ENCODE data around the gene KRTAP1-4.
"Not testable (repeated sequence)": the region's sequence is repeated elsewhere in the genome, so short reads cannot be mapped to it uniquely, and the experiment has no call there.

The KRTAP1-4 gene

DNA sequence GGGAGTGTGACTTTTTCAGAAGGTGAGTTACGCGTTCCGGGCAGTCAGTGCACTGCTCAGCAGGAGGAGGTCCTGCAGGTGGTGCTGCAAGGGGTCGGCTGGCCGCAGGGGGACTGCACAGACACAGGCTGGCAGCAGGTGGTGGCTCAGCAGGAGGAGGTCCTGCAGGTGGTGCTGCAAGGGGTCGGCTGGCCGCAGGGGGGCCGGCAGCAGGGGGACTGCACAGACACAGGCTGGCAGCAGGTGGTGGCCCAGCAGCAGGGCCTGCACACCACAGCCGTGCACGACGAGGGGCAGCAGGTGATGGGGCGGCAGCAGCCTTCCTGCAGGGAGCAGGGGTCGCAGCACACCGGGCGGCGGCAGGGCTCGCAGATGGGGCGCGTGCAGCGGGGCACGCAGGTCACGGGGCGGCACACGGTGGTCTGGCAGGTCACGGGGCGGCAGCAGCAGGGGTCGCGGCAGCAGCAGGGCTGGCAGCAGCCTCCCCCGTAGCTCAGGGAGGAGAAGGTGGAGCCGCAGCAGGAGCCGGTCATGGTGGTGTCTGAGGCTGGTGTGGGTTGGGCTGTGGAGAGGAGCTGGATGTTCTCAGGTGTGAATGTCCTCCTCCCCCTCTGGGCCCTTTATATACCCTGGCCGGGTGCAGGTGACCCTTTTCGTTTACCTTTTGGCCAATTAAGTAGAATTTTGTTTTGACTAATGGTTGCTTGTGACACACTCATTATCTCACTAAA lies 16.9 kb upstream of the KRTAP1-4 start, which contains the start of gene KRTAP2-1:
Gene KRTAP2-1 (minus strand): TSS at position 582 of the 731 bp plus-strand sequence. CDS start 49 bp downstream, at position 533.
- DNase-seq = not testable (repeated sequence)

DNA sequence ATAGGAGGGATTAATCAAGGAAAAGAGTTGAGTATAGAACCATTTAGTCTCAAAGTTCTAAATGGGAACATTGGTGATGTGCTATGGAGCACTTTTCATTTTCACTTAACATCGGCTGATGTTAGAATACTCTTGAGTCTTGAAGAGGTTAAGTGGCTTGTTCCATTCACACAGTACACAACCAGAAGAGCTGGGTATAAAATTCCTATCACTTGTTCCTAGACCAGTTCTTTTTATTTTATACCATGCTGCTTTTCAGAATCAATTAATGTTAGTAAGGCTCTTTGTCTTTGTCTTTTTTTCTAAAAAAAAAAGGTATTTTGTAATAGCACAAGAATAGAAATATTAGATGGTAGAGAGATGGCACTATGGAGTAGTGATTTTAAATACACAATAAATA lies 13.0 kb upstream of the KRTAP1-4 start:
- no peak for DNase-seq

DNA sequence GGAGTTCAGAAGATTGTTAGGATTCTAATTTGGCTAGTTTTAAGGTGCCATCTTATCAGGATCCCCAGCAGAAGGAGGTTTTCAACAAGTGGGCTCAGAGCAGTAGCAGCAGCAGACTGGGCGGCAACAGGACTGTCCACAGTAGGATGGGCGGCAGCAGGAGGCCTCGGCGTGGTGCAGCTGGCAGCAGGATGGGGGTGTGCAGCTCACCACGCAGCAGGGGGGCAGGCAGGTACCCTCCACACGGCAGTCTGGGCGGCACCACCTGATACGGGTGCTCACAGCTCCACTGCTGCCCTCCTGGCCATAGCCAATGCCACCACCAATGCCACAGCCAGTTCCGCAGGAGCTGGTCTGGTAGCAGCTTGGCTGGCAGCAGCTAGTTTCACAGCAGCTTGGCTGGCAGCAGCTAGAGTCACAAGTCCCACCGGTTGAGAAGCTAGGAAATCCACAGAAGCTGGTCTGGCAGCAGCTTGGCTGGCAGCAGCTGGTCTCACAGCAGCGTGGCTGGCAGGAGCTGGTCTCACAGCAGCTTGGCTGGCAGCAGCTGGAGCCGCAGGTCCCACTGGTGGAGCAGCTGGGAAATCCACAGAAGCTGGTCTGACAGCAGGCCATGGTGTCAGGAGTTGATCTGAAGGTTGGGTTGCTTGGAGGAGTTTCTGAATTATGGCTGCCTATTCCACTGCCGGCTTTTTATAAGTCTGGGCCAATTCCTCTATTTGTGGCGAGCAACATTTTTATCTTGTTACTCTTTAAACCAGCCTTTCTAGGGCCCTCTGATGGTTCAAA lies 11.0 kb upstream of the KRTAP1-4 start, which contains the start of gene KRTAP1-1:
Gene KRTAP1-1 (minus strand): TSS at position 668 of the 789 bp plus-strand sequence. CDS start 53 bp downstream, at position 615.
- DNase-seq = not testable (repeated sequence)

DNA sequence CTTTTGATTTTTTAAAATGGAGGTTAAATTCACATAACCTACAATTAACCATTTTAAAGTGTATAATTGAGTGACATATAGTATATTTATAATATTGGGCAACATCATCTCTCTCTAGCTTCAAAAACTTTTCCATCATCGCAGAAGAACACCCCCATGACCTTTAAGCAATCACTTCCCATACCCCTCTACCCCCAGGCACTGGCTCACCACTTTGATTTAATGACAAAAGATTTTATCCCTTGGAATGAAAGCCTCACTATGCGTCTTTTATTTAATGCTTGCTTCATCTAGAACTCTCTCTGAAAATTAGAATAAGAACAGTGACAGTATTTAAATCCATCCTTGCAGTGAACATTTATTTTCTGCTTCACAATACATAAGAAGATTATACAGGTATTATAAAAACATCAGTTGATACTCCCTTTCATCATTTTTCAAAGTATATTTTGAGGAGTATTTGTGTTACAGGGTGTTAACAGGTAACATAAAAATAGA lies 7.9 kb upstream of the KRTAP1-4 start:
- no peak for DNase-seq

DNA sequence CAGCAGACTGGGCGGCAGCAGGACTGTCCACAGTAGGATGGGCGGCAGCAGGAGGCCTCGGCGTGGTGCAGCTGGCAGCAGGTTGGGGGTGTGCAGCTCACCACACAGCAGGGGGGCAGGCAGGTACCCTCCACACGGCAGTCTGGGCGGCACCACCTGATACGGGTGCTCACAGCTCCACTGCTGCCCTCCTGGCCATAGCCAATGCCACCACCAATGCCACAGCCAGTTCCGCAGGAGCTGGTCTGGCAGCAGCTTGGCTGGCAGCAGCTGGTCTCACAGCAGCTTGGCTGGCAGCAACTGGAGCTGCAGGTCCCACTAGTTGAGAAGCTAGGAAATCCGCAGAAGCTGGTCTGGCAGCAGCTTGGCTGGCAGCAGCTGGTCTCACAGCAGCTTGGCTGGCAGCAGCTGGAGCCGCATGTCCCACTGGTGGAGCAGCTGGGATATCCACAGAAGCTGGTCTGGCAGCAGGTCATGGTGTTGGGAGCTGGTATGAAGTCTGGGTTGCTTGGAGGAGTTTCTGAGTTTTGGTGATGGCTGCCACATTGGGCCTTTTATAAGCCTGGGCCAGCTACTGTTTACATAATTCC lies 4.4 kb upstream of the KRTAP1-4 start, which contains the start of gene KRTAP1-3:
Gene KRTAP1-3 (minus strand): TSS at position 529 of the 590 bp plus-strand sequence. CDS start 53 bp downstream, at position 476.
- DNase-seq = not testable (repeated sequence)

DNA sequence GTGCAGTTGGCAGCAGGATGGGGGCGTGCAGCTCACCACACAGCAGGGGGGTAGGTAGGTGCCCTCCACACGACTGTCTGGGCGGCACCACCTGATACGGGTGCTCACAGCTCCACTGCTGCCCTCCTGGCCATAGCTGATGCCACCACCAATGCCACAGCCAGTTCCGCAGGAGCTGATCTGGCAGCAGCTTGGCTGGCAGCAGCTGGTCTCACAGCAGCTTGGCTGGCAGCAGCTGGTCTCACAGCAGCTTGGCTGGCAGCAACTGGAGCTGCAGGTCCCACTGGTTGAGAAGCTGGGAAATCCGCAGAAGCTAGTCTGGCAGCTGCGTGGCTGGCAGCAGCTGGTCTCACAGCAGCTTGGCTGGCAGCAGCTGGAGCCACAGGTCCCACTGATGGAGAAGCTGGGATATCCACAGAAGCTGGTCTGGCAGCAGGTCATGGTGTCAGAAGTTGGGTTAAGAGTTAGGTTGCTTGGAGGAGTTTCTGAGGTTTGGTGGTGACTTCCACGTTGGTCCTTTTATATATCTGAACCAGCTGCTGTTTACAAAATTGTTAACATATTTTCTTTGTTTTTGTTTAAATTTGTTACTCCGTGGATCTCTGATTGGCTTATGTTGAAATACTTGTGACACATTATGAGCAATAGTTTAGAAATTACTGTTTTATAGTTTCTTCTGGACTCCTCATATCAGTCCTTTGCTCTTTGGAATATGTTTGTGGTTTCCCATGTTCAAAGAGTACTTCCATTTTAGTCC lies 3.1 kb downstream of the KRTAP1-4 start, which contains the start of gene KRTAP1-5:
Gene KRTAP1-5 (minus strand): TSS at position 494 of the 757 bp plus-strand sequence. CDS start 53 bp downstream, at position 441.
- no peak for DNase-seq

DNA sequence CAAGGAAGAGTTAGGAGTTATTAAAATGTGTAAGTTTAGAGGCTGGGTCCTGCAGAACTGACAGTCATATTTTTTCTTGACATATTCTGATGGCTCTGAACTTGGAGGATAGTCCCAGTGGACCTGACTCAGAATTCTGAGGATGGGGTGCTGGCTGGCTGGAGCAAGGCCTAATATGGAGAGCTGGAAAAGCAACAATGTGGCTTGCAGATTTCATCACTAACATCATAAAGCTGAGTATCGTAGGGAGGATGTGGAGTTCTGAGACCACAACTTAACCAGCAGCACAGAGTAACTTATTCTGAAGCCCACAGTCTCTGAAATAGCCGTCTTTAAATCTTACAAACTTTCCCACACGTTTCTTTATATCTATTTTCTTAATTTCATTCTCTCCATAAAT lies 5.3 kb downstream of the KRTAP1-4 start:
- no peak for DNase-seq

DNA sequence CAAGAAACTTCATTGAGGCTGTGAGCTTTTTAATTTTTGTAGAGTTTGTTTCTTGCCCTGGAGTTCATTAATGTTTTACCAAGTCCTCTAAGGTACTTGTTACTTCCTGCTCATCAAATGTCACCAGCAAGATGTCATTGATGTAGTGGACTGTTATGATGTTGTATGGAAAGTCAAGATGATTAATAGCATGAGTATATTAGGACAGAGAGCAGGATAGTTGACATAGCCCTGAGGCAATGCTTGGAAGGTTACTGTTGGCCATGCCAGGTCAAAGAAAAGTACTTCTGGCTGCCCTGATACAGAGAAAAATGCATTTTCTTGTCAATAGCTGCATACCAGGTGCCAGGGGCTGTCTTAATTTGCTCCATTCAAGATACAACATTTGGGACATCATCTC lies 9.7 kb downstream of the KRTAP1-4 start:
- no peak for DNase-seq

DNA sequence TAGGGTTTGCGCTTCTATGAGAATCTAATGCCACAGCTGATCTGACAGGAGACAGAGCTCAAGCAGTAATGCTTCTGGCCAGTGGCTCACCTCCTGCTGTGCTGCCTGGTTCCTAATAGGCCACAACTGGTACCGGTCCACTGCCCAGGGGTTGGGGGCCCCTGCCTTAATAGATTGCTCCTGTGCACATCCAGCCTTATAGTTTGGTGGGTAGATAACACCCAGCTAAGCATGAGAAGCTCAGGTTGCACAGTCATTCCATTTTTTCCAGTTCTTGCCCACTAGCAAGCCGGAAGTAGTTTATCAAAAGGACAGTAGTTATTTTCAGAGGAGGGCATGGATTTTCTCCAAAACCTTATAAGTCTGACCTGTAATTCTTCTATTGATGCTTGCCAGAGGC lies 10.6 kb downstream of the KRTAP1-4 start:
- no peak for DNase-seq

DNA sequence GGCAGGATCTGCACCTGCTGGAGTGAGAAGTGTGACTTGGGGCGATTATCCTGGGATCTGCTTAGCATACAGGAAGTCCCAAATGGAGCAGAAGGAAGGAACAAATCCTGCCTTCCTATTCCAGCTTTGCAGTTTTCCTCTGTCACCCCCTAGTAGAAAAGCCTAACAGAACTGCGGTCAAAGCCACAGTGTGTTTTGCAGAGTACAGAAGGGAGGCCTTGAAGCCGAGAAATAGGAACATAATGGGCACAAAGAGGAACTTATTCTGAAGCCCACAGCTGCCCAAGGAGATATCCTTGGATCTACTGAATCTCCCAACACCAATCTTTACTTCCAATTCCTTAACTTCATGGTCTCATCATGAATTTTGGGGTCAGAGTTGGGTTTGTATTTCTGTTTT lies 11.5 kb downstream of the KRTAP1-4 start:
- no peak for DNase-seq

DNA sequence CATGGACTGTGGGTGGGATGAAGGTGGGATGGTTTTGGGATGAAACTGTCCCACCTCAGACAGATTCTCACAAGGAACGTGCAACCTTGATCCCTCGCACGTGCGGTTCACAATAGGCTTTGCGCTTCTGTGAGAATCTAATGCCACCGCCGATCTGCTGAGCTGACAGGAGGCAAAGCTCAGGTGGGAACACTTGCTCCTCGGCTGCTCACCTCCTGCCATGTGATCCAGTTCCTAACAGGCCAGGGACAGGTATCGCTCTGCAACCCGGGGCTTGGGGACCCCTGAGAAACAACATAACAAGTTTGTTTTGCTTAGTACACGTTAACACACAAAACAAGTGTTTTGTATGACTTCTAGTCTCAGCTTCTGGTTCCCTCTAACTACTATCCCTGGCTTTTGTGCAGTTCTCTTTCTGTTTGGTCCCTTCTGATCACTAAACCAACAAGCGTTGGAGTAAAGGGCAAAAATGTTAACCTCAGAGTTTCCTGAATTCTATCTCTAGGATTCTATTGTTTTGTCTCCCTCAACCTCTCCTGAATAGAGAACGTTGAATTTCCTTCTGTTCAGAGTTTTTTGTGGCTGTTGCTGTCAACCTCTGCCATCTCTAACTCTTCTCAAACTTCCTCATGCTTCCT lies 13.3 kb downstream of the KRTAP1-4 start:
- no peak for DNase-seq

DNA sequence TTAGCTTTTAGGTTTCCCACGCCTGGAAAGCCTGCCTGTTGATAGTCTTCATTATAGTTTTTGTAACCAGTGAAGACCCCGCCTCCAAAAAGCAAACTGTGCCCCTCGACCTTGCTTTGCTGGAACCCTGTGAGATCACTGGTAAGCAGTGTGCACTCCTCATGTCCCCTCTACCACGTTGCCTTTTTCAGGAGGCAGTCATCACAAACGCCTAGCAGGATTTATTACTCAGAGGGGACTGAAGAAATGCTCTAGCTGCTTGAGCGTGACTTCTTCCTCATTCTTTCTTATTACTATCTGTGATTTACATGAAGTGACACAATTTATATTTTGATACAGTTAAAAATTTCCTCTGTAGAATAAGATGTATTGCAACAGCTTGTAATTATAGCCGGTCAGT lies 14.5 kb downstream of the KRTAP1-4 start:
- no peak for DNase-seq

DNA sequence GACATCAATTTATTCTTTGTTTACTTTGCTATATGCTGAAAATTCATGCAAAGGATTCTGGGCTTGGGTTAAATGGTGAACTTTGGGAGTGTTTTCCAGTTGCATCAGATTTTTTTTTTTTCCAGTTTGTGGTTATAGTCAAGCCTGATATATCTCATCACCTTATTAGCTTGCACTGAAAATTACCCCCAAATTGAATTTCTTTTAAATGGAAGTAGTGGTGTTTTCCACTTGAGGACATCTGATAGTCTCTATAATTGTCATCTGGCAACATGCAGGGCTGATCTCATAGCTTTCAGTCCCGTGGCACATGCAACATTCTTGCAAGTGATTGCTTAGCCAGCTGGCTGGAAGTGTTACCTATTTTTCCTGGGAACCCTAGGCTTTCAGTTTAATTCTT lies 16.4 kb downstream of the KRTAP1-4 start:
- no peak for DNase-seq

DNA sequence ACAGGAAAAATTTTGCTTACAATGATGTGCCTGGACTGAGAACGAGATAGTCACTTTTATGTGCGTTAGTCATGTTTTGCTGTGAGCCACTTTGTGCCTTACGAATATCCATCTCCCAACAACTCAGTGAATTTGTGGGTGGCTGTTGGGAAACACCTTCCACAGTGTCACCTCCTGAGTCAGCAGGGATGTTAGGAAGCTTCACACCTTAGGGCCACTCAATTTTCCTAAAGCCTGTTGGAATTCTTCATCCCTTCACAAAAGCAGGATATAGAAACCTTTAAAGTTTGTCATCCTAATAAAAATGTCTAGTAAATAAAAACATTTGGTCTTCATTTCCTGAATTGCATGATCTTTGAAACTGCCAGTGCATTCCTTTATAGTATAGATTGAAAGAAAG lies 16.8 kb downstream of the KRTAP1-4 start:
- no peak for DNase-seq

DNA sequence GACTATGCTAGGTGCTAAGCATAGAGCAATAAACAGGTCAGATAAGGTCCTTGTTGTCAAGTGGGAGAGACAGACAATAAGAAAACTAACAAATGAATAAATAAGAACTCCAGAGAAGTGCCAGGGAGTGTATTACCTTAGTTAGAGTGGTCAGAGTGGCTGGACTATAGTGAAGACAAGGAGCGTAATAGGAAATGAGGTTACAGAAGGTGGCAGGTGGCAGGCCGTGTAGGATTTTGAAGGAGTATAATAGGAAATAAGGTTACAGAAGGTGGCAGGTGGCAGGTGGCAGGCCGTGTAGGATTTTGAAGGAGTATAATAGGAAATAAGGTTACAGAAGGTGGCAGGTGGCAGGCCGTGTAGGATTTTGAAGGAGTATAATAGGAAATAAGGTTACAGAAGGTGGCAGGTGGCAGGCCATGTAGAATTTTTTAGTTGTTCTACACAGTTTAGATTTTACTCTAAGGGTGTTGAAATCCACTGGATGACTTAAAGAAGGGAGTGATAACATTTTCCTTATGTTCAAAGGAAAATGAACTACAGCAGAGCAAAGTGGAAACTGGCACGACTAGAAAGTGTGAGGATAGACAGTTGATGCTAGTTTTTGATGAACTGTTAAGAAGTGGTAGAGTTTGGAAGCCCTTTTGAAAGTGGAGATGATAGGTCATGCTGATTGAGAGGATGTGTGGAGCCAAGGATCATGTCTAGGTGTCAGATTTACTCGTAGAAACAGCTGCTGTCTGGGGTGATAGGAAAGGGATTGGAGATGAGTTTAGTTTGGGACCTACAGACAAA lies 17.5 kb downstream of the KRTAP1-4 start:
- DNase-seq = no peak

DNA sequence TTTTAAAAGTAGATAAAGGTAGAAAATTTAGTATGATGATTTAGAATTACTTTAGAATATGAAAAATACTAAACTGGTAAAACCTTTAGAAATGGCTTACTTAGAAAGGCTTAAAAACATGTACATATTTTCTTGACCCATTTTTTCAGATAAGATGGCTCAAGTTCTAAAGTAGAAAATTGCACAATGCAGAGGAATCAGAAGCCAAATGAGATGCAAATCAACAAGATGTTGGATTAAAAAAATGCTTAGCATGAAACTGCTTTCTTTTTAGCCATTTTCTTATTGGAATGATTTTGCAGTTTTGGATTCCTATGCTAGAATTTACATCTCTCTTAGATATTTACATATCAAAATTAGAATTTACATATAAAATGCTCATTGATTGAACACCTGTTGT lies 19.6 kb downstream of the KRTAP1-4 start:
- DNase-seq = no peak

DNA sequence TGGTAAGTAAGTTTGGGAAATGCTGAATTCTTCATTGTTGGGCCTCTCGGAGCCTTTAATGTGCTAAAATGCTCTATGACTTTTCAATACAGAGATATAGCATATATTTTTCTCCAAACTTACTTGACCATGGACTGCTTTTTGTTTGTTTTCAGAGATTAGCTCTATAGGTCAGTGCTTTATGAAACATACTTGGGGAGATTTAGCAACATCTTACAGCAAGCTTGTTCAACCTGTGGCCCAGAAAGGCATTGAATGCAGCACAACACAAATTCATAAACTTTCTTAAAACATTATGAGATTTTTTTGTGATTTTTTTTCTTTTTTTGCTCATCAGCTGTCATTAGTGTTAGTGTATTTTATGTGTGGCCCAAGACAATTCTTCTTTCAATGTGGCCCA lies 20.1 kb downstream of the KRTAP1-4 start:
- DNase-seq = no peak

DNA sequence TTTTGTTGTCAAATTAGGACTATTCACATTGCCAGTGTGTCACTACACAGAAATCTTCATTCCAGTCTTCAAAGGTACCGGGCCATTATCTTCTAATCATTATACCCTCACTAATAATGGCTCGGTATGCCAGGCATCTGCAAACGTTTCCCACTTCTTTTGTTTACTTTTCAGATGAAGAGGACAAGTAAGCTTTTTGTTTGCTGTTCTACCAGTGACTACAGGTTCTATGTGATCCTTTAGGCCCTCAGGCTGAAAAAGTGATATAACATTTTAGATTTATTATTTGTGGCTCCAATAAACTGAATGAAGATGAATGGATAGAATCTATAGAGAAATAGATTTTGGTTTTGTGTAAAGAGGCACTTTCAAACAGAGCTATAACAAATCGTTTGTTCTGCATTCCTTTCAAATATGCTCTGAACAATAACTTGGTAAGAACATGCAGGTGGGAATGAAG lies 20.7 kb downstream of the KRTAP1-4 start:
- no peak for DNase-seq

DNA sequence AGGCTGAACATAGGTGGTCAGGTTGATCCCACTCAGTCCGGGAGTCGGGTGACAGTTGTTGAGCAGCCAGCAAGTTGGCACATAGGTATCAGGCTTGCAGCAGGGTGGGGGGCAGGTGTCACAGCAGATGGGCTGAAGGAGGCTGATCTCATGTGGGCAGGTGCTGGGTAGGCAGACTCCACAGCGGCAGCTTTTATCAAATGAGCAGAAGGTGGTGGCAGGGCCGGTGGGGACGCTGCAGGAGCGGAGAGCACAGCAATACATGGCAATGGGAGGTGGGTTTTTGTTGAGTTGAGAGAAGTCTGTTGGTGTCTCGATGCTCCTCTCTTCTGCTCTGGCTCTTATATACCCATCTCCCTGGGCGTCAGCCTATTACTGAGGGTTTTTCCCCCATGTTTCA lies 21.2 kb downstream of the KRTAP1-4 start, which contains the start of gene KRTAP3-1:
Gene KRTAP3-1 (minus strand): TSS at position 318 of the 400 bp plus-strand sequence. CDS start 54 bp downstream, at position 264.
- DNase-seq = no peak

DNA sequence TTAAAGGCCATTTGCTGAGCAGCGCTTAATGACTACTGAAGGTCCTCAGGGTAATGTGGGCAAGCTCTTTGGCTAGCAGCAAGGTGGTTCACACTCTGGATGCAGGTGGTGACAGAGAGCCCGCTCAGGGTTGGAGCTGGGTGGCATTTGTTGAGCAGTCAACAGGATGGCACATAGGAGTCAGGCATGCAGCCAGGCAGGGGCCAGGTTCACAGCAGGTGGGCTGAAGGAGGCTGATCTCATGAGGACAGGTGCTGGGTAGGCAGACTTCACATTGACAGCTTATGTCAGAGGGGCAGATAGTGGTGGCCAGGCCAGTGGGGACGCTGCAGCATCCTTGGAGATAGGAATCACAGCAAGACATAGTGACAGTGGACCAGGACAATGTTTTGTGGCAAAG lies 25.6 kb downstream of the KRTAP1-4 start:
- DNase-seq = no peak

DNA sequence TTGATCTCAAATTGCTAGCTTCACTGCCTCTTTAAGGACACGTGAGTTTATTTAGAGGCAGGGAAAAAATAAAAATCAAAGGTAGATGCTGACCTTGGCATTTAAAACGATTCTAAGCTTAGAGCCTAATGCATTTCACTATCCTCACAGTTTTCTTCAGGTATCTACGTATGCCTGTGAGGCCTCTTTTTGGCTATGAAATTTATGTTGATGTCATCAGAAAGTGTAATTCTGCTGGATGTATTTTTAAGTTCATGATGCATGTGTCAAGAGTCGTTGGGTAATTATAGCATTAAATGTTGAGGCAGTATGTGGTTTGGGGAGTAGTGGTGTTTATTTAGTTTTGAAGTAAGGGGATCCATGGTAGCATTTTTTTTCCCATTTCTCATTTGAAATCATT lies 26.1 kb downstream of the KRTAP1-4 start:
- DNase-seq = no peak

All from NCI-H446 treated with DMSO at 0.1 percent for 48 hours (cell line).